NCI-H345 treated with DMSO at 0.1 percent for 48 hours (cell line): Measurements from ENCODE around the gene C1R.
"Not testable (repeated sequence)": the region's sequence is repeated elsewhere in the genome, so short reads cannot be mapped to it uniquely, and the experiment has no call there.

Experiments used
- DNase-seq: peaks from one replicate; lab custom pipeline; 2025; ENCODE audit not compliant: unreplicated experiment; lab: John Stamatoyannopoulos, UW

C1R gene

DNA sequence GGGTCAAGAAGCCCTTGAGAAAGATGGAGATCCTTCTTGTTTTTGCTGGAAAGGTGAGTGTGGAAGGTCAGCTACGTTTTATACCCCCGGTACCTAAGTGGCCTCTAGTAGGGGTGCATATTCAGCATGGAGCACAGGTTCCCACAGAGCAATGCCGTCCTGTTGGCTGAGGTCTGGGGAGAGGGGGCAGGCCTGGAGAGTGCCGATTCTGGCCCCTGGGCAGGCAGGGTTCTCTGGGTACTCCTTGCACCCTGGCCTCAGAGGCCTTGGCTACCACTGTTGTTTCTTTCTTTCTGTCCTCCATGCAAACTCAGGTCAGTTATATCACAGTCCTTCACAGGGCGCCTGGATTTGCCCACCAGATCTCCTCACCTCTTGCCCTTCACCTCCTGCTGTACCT, 27.9 kb upstream of the C1R start:
- no peak for DNase-seq

DNA sequence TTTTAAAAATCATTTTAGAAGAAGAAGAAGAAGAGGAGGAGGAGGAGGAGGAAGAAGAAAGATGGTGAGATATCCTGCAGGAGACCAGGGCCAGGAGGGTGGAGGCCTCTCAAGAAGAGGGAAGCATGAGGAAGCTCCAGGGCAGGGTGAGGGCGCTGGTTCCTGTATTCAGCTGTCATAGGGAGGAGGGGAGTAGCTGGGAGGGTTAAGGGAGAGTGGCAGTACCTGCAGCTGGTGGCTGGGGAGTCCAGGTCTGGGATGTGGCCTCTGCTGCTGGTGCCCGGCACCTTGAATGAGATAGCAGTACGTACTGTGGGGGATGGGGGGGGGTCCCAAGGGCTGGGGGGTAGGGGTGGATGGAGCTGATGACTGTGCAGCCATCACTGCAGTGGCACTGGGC, 26.6 kb upstream of the C1R start:
- no peak for DNase-seq

DNA sequence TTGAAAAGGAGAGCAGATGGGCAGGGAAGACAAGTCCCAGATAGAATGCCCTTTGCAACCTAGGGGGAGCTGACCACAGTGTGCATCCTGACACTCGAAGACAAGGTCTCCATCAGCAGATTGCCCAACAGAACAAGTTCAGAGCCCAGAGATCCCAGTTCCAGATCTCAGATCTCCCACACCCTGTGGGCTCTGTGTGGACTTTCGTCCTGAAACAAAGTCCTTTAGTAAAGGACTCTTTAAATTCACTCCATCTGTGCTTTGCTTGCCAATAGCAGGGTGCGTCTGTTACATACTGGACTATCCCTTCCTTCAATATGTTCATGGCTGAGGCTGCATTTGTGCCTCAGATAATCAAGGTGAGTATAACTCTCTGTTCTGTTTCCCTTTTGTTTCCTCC, 25.4 kb upstream of the C1R start:
- no peak for DNase-seq

DNA sequence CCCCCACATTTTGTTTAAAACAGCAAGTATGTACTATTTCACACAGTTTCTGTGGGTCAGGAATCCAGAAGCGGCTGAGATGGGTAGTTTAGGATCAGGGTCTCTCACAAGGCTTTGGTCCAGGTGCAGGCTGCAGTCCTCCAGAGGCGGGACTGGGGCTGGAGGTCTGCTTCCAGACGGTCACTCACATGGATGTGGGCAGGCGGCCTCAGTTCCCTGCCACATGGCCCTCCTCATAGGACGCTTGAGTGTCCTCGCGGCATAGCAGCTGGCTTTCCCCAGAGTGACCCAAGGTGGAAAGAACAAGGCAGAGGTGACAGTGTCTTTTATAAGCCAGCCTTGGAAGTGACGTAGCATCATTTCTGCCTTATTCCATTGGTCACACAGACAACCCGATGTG, 24.7 kb upstream of the C1R start:
- DNase-seq = no peak

DNA sequence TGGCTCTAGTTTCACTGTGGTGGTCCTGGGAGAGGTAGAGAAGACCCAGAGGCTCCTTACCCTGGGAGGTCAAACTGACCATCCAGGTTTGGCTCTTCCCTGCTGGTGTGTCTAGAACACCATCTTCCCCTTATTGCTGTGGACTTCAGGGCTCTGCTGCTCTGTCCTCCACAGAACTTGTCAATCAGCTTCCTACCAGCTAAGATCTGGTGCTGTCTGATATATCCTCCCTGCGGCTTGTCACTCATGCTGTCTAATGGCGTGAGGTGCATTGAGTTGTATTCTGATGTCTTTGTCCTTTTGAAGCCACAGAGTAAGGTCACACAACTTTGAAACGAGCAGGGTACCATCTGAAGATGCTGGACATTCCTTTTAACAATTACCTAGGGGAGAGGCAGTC, 24.0 kb upstream of the C1R start:
- no peak for DNase-seq

DNA sequence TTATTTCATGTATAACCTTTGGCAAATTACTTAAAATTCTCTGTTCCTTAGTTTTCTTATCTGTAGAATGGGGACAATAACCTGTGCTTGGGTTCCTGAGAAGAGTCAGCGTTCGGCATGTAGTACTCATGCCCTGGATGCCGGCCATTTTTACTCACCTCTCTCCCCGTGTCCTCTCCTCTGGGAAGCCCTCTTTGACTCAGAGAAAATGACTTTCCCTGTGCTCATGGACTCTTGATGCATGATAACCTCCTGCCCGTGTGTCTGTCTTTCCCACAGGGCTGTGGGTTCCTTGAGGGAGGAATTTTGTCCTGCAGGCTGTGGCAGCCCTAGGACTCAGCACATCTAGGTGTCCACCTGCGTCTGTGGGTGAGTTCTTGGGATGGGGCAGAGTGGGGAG, 22.6 kb upstream of the C1R start:
- no peak for DNase-seq

DNA sequence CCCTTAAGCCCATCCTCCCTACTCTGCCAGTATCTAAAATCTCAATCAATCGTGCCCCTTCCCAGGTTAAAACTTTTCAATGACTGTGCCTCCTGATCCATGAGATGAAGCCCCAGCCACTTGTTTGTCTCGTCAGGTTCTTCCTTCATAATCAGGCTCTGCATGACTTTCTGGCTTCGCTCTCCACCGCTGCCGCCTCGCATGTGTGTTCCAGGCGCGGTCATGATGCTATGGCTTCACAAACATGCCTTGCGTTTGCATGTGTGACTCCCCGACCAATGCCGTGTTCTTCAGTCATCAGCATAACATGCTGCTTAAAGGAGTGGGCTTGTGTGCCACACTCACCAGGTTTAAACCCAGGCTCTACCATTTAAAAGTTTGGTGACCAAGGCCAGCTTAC, 21.8 kb upstream of the C1R start:
- no peak for DNase-seq

DNA sequence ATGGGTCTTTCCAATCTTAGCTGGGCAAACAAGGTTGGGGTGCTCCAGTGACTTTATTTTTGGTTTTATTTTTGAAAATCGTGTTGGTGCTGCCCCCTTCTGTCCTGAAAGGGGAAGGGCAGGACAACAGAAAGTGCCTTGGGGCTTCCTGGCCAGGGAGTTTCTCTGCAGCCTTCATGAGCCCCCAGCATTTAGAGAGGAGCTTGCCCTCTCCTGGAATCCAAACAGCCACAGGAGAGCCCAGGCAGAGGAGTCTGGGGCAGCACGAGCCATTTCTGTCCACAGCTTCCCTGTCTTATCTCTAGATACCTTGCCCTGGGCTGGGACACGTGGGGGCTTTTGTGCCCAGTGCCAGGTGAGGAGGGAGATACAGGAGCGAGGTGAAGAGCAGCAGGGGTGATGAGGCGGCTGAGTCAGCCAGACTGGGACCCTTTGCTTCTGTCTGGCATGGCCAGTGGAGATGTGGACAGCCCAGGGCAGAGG, 21.2 kb upstream of the C1R start:
- DNase-seq = peak; percentile 21

DNA sequence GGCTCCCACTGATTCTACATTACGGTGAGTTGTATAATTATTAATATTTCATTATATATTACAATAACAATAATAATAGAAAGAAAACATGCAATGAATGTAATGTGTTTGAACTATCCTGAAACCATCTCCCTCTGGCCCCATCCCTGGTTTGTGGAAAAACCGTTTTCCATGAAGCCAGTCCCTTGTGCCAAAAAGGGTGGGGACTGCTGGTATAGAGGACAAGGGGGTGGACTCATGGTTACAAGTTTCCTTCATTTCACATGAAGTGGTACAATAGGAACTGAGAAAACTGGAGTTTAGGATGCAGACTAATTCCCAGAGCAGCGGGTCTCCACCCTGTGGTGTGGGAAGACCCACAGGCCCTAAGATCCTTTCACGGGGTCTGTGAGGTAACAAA, 19.8 kb upstream of the C1R start:
- DNase-seq = no peak

DNA sequence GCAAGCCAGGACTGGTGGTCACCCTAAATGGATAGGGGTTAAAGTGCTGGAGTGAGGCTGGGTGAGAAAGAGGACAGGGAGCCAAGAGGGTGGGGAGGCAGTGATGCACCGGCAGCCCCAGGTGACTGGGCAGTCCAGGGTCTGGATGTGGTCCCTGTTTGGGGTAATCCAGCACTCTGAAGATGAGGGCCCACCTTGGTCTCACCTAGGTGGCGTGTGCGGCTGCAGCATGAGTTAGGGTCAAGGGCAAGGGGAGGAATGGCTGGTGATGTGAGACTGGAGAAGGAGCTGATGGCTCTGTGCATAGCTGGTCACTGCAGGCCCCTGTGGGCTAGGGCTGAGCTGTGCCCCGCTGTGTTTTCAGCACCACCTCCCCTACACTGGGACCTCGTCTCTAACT, 18.4 kb upstream of the C1R start:
- DNase-seq = no peak

DNA sequence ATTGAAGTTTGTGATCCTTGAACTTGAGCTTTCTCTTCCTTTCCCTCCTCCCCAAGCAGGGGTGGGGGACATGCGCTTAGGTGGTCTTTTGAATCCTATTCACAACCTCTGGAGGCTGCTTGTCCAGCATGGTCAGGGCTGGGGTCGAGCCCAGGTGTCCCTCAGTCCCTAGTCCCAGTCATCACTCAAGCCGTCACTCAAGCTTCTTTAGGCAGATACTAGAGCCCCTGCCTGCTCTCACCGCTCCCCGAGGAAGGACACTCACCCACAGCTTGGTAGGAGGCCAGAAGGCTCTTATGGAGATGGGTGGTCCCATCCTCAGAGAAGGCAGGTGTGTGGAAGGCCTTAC, 17.3 kb upstream of the C1R start:
- DNase-seq = no peak

DNA sequence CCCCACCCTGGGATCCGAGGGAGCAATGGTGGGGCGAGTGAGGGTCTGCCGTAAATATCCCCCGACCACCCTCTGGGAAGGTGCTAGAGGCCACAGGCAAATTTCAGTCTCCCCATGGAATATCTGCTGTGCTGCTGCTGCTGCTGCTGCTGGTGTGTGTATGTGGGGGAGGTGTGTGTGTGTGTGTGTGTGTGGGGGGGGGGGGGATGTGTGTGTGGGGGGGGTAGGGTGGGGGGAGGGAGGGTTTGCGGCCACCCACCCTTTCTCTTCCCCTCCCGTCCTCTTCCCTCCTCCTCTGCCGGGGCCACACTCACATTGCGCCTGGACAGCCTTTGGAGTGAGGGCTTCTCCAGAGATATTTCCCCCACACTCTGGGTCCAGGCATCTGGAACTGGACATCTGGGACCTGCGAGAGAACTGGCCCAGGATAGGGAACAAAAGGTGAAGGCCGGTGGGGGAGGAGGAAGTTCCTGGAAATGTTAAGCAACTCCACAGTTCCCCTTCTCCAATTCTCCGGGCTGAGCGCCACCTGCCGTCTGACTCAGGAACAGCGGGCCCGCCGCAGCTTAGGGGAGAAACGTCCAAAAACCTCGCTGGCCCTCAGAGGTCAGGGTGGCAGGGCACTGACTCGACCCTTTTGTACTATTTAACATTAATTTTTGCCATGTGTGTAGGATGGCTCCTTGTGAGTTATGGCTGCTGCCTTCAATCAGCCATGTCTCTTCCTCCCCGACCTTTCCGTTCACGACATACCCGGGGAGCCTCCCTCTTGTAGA, 16.7 kb upstream of the C1R start, which contains the start of gene C1RL:
TSS of gene C1RL (minus strand) at position 419 of the 776 bp plus-strand sequence. CDS start at position 385, 34 bp downstream.
- peak; percentile 41 for DNase-seq

DNA sequence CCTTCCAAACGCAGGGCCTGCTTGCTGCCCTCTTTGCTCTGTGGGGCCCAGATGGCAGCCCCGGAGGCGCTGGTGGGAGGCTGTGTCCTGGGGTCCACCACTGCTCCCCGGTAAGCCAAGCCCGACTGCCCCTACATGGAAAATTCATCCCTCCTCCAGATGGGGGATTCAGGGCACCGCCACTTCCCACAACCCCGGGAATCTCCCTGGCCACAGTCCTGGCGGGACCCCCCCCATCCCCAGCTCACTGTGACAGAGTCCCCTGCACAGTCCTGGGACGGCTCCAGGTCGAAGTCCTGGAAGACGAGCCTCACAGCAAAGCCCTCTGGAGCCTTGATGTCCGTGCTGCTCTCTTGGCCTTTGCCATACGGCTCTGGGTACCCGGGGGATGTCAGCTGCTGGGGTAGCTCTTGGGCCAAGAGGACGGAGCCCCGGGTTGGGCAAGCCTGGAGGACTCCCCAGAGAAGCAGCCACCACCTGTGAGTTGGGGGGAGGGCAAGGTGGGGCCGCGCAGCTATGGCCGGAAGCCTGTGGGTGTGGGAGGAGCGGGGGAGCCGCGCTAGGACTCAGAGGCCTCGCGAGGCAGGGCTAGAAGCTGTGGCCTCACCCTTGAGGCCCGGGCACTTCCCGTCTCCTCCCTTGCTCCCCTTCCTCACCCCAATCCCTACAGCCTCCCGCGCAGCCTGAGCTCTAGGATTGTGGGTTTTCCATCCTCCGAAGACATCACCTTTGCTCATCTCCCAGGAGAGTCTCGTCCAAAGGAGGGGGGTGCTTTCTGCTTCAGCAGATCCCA, 16.0 kb upstream of the C1R start:
- no peak for DNase-seq

DNA sequence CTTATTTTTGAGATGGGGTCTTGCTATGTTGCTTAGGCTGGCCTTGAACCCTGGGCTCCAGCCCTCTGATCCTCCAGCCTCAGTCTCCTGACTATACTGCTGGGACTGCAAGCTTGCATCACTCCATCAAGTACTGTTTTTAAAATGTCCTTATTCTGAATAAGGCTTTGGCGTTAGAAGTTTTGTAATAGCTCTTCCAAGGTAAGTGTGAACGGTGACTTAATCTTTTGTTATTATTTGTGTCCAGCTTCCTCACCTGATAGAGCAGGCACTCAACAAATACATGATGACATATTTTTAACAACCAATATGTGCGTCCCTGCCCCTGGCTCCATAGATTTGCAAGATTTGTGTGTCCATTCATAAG, 15.4 kb upstream of the C1R start:
- DNase-seq = no peak

DNA sequence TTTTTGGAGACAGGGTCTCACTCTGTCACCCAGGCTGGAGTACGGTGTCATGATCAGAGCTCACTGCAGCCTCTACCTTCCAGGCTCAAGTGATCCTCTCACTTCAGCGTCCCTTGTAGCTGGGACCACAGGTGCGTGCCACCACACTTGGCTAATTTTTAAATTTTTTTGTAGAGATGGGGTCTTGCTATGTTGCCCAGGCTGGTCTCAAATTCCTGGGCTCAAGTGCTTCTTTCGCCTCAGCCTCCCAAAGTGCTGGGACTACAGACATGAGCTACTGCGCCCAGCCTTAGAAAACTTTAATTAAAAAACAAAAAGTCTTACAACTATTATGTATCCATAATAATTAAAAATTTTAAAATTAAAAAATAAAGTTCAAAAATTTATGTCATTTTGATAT, 14.9 kb upstream of the C1R start:
- not testable (repeated sequence) for DNase-seq

DNA sequence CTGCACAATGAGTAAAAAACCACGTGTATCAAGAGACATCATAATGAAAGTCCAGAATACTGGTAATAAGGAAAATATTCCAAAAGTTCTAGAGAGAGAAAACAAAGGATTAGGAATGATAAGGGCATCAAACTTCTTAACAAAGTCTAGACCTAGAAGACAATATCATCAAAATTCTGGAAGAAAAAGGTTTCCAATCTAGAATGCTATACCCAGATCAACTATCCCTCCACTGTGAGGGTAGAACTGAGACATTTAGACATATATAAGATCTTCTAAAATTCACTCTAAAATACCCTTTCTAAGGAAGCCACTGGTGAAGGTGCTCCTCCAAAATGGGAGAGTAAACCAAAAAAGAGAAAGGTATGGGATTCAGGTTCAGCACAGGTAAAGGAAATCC, 13.8 kb upstream of the C1R start:
- no peak for DNase-seq

DNA sequence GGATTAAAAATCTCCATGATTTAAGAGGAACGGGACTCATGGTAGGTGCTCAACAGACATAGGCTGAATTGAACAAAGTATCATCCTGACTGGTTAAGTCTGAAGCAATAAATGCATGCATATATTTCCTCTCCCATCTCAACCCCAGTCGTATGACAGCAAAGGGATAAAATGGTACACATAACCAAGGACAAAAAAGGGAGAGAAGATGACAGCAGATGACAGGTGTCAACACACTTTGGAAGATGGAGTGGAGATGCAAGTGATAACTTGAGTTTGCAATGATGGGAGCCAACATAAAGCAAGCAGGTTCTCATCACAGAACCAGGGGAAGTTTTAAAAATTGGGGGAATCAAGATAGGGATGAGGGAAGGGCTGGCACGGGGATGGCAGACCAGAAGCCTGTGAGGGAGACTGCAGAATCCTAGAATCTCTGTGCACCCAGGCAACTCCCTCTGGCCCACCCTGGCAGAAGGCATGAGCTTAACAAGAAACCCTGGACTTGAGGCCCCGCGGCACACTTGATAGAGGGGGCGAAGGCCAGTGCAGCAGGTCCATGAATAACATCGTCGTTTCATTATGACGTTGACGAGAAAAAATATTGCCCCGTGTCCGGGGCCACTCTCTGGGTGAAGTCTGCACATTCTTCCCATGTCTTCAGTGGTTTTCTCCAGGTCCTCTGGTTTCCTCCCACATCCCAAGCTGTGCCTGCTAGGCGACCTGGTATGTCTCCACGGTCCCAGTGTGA, 11.8 kb upstream of the C1R start:
- DNase-seq = no peak

DNA sequence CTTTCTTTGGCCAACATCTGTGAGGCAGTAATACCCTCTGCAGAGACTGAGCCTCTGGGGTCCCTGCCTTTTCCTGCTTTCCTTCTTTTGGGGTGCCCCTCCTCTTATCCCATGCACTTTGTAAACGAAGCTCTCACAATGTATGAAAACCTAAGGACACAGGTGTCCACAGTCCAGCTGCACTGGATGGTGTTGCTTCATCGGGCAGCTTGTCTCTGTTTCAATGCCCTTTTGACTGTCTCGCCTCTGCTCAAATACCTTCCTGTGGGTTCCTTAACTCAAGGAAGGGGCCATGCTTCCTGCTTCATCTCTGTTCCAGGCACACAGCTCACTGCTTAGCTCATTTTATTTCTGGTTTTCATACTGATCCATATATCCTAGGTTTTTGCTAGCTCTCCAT, 10.3 kb upstream of the C1R start:
- DNase-seq = no peak

DNA sequence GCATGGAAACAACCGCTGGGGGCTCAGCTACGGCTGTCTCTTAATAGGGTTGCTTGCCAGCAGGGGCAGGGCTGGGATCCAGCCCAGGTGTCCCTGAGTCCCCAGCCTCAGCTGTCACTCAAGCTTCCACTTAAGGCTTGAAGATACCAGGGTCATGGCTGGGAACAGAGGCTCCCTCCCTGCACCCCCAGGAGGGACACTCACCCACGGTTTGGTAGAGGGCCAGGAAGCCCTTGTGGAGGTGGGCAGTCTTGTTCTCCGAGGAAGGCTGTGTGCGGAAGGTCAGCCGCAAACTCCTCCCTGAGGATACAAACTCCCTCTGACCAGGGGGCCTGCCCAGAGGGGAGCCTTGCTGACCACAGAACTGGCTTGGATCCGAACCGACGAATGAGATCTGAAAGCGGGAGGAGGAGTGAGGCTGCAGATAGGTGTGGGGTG, 9.5 kb upstream of the C1R start:
- DNase-seq = no peak

DNA sequence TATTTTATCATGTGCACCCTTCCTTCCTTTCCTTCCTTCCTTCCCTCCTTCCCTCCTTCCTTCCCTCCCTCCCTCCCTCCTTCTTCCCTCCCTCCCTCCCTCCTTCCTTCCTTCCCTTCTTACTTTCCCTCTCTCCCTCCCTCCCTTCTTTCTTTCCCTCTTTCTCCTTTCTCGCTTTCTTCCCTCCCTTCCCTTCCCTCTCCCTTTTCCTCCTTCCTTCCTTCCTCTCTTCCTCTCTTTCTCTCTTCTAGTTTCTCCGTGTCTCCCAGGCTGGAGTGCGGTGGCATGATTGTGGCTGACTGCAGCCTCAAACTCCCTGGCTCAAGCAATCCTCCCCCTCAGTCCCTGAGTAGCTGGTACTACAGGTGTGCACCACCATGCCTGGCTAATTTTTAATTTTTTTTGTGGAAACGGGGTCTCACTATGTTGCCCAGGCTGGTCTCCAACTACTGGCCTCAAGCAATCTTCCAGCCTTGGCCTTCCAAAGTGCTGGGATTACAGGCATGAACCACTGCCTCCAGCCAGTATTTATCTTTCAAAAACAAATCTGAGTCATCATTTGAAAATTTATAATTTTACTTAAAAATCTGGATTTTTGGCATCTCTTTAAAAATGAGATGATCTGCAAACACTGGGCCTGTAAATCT, 8.9 kb upstream of the C1R start:
- DNase-seq = no peak

DNA sequence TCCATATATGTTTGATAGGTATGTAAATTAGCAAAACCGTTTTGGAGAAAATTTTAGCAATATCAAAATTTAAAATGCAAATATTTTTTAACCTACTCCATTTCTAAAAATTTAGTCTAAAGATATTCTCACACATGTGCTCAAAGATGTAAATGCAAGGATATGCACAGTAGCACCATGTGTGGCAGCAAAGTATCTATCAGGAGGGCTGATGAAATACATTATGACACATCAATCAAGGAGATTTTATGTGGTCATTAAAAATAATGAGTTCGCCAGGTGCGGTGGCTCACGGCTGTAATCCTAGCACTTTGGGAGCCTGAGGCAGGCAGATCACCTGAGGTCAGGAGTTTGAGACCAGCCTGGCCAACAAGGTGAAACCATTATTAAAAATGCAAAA, 8.0 kb upstream of the C1R start:
- no peak for DNase-seq
